Right ventricle myocardium inferior (tissue), 1 donor: ENCODE measurements around the gene STUB1. TPM values are rescaled to one million over a fixed set of nuclear protein-coding genes. Genes with fewer than 3 reads are reported as not detected.

Experiments
- ATAC-seq: fragments of 200-7000 bp; cut with Tn5 transposase; one replicate; pipeline ENCODE4 v1.9.1; 2020; ENCODE audit warnings: mild to moderate bottlenecking, moderate library complexity
- DNase-seq: peaks from one replicate; pipeline ENCODE4 v3.0.0; 2021; ENCODE audit errors: missing footprints
- intact Hi-C: fragments of 100-400 bp; cut with DNase I; formaldehyde crosslinking; loops from one replicate; pipeline ENCODE4 v1.11.0; 2022
- total RNA-seq: library from RNA; stranded (reverse); fragmentation: NEBNext Ultra II Directional; extraction: Animal tissue kit (Norgen Biotek cat#: 25700); gene quantifications from one replicate; pipeline ENCODE4 v1.2.1, GENCODE V29; 2021
- donor health status: DM: no; HTN: yes; CAD: no; lungs with severe emphysema.

Gene STUB1
- total RNA-seq, 1 donor from 2014 or later: 120 TPM

- intact Hi-C loops: no loop called here
- DNase-seq: no peak
- ATAC-seq: peak; percentile 27
Measured at GRCh38 chr16:642189-643049, 37.8 kb upstream of the STUB1 start.

GRCh38 chr16:643050-643368 is 37.2 kb upstream of the STUB1 start:
- no peak for ATAC-seq
- intact Hi-C loops: no loop called here
- no peak for DNase-seq

- intact Hi-C loops: no loop called here
- ATAC-seq: no peak
- no peak for DNase-seq
Measured at GRCh38 chr16:644556-644955, 35.7 kb upstream of the STUB1 start.

- intact Hi-C loops: no loop called here
- peak; percentile 36 for ATAC-seq
- no peak for DNase-seq
Measured at GRCh38 chr16:645852-646678, 34.1 kb upstream of the STUB1 start.

- intact Hi-C loops: no loop called here
- ATAC-seq (no peak), DNase-seq (no peak)
Measured at GRCh38 chr16:646679-647172, 33.5 kb upstream of the STUB1 start.

GRCh38 chr16:647173-647902 is 32.9 kb upstream of the STUB1 start:
- no peak for DNase-seq
- ATAC-seq: no peak
- intact Hi-C loops: no loop called here

GRCh38 chr16:648071-648780 is 32.0 kb upstream of the STUB1 start:
- intact Hi-C loops: no loop called here
- ATAC-seq: no peak
- DNase-seq: no peak

- intact Hi-C loops: no loop called here
- peak; percentile 97 for DNase-seq
- peak; percentile 81 for ATAC-seq
Measured at GRCh38 chr16:648781-649589, 31.2 kb upstream of the STUB1 start, which contains the start of gene WDR90. TSS of gene WDR90 (plus strand) at chr16:649365. CDS start at chr16:649417, 52 bp downstream.

- ATAC-seq (no peak), DNase-seq (no peak)
- intact Hi-C loops: no loop called here
Measured at GRCh38 chr16:649631-650030, 30.6 kb upstream of the STUB1 start.

- no peak for ATAC-seq
- no peak for DNase-seq
- intact Hi-C loops: no loop called here
Measured at GRCh38 chr16:651844-652243, 28.4 kb upstream of the STUB1 start.

- ATAC-seq (no peak), DNase-seq (no peak)
- intact Hi-C loops: no loop called here
Measured at GRCh38 chr16:652454-653305, 27.5 kb upstream of the STUB1 start.

- intact Hi-C loops: no loop called here
Measured at GRCh38 chr16:654034-654433, 26.2 kb upstream of the STUB1 start.

GRCh38 chr16:657487-657886 is 22.7 kb upstream of the STUB1 start:
- intact Hi-C loops: no loop called here
- DNase-seq (no peak), ATAC-seq (no peak)

More at GRCh38 chr16:654034-654433, 26.2 kb upstream of the STUB1 start:
- no peak for DNase-seq
- ATAC-seq: no peak

- intact Hi-C loops: no loop called here
- ATAC-seq: no peak
Measured at GRCh38 chr16:658679-659571, 21.3 kb upstream of the STUB1 start.

GRCh38 chr16:659618-660017 is 20.6 kb upstream of the STUB1 start:
- no peak for DNase-seq
- intact Hi-C loops: loop anchor here (5.0 kb wide), 1 partner anchor 72 kb away; no protein-coding TSS in a partner anchor
- no peak for ATAC-seq

More at GRCh38 chr16:658679-659571, 21.3 kb upstream of the STUB1 start:
- no peak for DNase-seq

GRCh38 chr16:660132-660458 is 20.1 kb upstream of the STUB1 start:
- ATAC-seq: no peak
- intact Hi-C loops: loop anchor here (5.0 kb wide), 1 partner anchor 73 kb away; no protein-coding TSS in a partner anchor
- no peak for DNase-seq
